ENCODE results near the gene PHEX.
A peak's percentile ranks its signal among the peaks of the same experiment; 100 is the strongest.

PHEX gene

DNA sequence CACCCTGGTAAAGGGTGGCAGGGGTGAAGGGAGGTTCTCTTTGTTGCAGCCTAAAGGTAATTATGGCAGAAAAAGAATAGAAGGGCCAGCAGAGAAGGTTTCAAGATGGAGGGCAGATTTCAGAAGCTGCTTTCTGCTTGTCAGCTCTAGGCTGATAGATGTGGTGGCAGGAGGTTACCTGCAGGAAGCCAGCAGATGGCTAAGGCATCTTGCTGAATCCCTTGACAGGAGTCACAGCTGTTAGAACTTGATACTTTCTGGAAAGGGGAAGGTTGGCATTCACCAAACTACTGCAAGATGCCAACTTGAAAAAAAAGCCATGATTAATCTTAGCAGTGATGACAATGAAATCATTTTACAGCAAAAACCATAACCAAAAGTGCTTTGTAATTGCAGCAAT lies 171.1 kb downstream of the PHEX start:
- Histone ChIP-seq H3K9me2 (replicated peaks; ENCODE audit: insufficient read depth, low read length) (no peaks in the 10 kb centered on the region), H3K9ac (ENCODE audit: low read length) (no peak overlapping the region), H3K4me2 (ENCODE audit: low read depth, low read length) (no peak overlapping the region), H4K20me1 (ENCODE audit: insufficient read depth, low read length) (no peaks in the 10 kb centered on the region), H3K4me3 (ENCODE audit: low read length) (no peak overlapping the region), H3K9me3 (replicated peaks; ENCODE audit: insufficient read depth, low read length) (no peaks in the 10 kb centered on the region), H3K79me2 (ENCODE audit: low read length) (no peaks in the 10 kb centered on the region), H2AFZ (ENCODE audit: low read length) (no peak overlapping the region), H3K4me1 (ENCODE audit: low read length) (no peaks in the 10 kb centered on the region), H3F3A (ENCODE audit: insufficient read depth, low read length) (no peaks in the 10 kb centered on the region), H3K27me3 (replicated peaks; ENCODE audit: insufficient read depth, low read length) (no peaks in the 10 kb centered on the region), H3K27ac (ENCODE audit: low read length) (no peak overlapping the region), H3K36me3 (replicated peaks; ENCODE audit: insufficient read depth, low read length) (no peaks in the 10 kb centered on the region)
- no peak for TF ChIP-seq EZH2phosphoT487 (IDR thresholded peaks at IDR 0.05; ENCODE audit: low read length)
- DNase-seq, result no peak

DNA sequence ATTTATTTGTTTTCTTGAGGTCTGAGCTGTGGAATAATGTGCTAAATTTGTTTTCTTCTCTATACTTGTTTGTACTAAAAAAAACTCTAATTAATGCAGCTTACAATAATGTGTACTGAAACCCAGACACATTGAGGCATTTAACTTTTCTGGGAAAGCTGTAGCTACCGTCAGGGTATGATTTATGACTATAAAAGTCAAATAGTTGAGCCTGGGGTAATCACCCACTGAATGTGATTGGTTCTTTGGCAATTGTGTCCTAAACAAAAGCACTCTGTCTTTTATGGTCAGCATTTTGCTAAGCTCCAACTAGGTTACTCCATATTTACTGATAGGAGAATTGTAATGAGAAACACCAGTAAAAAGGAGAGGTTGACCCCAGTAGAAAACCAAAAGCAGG lies 174.7 kb downstream of the PHEX start:
- Histone ChIP-seq H3K36me3 (replicated peaks; ENCODE audit: insufficient read depth, low read length) (no peaks in the 10 kb centered on the region), H3K4me1 (ENCODE audit: low read length) (no peaks in the 10 kb centered on the region), H3K27me3 (replicated peaks; ENCODE audit: insufficient read depth, low read length) (no peaks in the 10 kb centered on the region), H3K9me3 (replicated peaks; ENCODE audit: insufficient read depth, low read length) (no peaks in the 10 kb centered on the region), H3K79me2 (ENCODE audit: low read length) (no peaks in the 10 kb centered on the region), H2AFZ (ENCODE audit: low read length) (no peak overlapping the region), H4K20me1 (ENCODE audit: insufficient read depth, low read length) (no peaks in the 10 kb centered on the region), H3K27ac (ENCODE audit: low read length) (no peak overlapping the region), H3K9me2 (replicated peaks; ENCODE audit: insufficient read depth, low read length) (no peaks in the 10 kb centered on the region), H3K9ac (ENCODE audit: low read length) (no peak overlapping the region), H3K4me2 (ENCODE audit: low read depth, low read length) (no peak overlapping the region), H3K4me3 (ENCODE audit: low read length) (no peak overlapping the region), H3F3A (ENCODE audit: insufficient read depth, low read length) (no peaks in the 10 kb centered on the region)
- DNase-seq, result no peak
- TF ChIP-seq EZH2 (optimal IDR thresholded peaks at IDR 0.05; ENCODE audit: low read depth, low read length), result no peak
- TF ChIP-seq EZH2phosphoT487 (IDR thresholded peaks at IDR 0.05; ENCODE audit: low read length), result no peak
- TF ChIP-seq, protein P1, sequence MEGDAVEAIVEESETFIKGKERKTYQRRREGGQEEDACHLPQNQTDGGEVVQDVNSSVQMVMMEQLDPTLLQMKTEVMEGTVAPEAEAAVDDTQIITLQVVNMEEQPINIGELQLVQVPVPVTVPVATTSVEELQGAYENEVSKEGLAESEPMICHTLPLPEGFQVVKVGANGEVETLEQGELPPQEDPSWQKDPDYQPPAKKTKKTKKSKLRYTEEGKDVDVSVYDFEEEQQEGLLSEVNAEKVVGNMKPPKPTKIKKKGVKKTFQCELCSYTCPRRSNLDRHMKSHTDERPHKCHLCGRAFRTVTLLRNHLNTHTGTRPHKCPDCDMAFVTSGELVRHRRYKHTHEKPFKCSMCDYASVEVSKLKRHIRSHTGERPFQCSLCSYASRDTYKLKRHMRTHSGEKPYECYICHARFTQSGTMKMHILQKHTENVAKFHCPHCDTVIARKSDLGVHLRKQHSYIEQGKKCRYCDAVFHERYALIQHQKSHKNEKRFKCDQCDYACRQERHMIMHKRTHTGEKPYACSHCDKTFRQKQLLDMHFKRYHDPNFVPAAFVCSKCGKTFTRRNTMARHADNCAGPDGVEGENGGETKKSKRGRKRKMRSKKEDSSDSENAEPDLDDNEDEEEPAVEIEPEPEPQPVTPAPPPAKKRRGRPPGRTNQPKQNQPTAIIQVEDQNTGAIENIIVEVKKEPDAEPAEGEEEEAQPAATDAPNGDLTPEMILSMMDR (IDR thresholded peaks at IDR 0.05; ENCODE audit: low read length), result no peak

DNA sequence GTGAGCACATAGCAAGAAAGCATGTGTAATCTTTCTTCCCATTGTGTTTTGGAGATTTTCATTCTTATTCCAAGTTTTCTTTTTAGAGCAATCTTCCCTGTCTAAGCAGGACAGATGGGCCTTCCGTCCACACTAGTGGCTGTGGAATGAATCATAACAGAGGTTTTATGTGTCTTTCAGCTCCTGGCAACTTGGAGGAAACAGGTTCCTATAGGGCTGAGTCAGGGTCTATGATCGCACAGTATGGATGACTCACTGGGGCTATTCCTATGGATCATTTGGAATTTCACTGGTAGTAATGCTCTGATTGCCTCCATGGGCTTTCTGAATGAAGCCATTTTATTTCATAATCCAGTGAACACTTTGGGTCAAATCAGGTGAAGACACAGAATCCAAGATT lies 188.8 kb downstream of the PHEX start:
- no peak overlapping the region for H3K4me2 ChIP-seq (ENCODE audit: low read depth, low read length)
- no peak overlapping the region for H2AFZ ChIP-seq (ENCODE audit: low read length)
- H3K4me1 ChIP-seq (ENCODE audit: low read length), result no peaks in the 10 kb centered on the region
- H3K9me3 ChIP-seq (replicated peaks; ENCODE audit: insufficient read depth, low read length), result no peaks in the 10 kb centered on the region
- H4K20me1 ChIP-seq (ENCODE audit: insufficient read depth, low read length), result no peaks in the 10 kb centered on the region
- H3K4me3 ChIP-seq (ENCODE audit: low read length), result no peak overlapping the region
- H3K9ac ChIP-seq (ENCODE audit: low read length), result no peak overlapping the region
- no peak for DNase-seq
- H3K27ac ChIP-seq (ENCODE audit: low read length), result no peak overlapping the region
- no peaks in the 10 kb centered on the region for H3F3A ChIP-seq (ENCODE audit: insufficient read depth, low read length)
- no peaks in the 10 kb centered on the region for H3K79me2 ChIP-seq (ENCODE audit: low read length)
- H3K36me3 ChIP-seq (replicated peaks; ENCODE audit: insufficient read depth, low read length), result no peaks in the 10 kb centered on the region
- no peaks in the 10 kb centered on the region for H3K9me2 ChIP-seq (replicated peaks; ENCODE audit: insufficient read depth, low read length)
- TF ChIP-seq EZH2 (optimal IDR thresholded peaks at IDR 0.05; ENCODE audit: low read depth, low read length) (no peak), EZH2phosphoT487 (IDR thresholded peaks at IDR 0.05; ENCODE audit: low read length) (no peak)
- TF ChIP-seq, protein P1 (IDR thresholded peaks at IDR 0.05; ENCODE audit: low read length), result no peak
- H3K27me3 ChIP-seq (replicated peaks; ENCODE audit: insufficient read depth, low read length), result no peaks in the 10 kb centered on the region

DNA sequence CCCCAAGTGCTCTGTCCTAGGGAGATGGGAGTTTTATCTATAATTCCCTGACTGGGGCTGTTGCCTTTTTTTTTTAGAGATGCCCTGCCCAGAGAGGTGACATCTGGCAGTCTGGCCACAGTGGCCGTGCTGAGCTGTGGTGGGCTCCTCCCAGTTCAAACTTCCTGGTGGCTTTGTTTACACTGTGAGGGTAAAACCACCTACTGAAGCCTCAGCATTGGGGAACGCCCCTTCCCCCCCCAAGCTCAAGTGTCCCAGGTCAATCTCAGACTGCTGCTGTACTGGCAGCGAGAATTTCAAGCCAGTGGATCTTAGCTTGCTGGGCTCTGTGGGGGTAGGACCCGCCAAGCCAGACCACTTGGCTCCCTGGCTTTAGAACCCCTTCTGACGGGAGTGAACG lies 202.3 kb downstream of the PHEX start:
- Histone ChIP-seq H3K4me3 (ENCODE audit: low read length) (no peak overlapping the region), H4K20me1 (ENCODE audit: insufficient read depth, low read length) (no peaks in the 10 kb centered on the region), H3K9ac (ENCODE audit: low read length) (no peak overlapping the region), H2AFZ (ENCODE audit: low read length) (no peak overlapping the region), H3K9me2 (replicated peaks; ENCODE audit: insufficient read depth, low read length) (no peaks in the 10 kb centered on the region), H3K9me3 (replicated peaks; ENCODE audit: insufficient read depth, low read length) (no peaks in the 10 kb centered on the region), H3K79me2 (ENCODE audit: low read length) (no peaks in the 10 kb centered on the region), H3K36me3 (replicated peaks; ENCODE audit: insufficient read depth, low read length) (no peaks in the 10 kb centered on the region), H3K4me1 (ENCODE audit: low read length) (no peaks in the 10 kb centered on the region), H3K4me2 (ENCODE audit: low read depth, low read length) (no peak overlapping the region), H3F3A (ENCODE audit: insufficient read depth, low read length) (no peaks in the 10 kb centered on the region), H3K27me3 (replicated peaks; ENCODE audit: insufficient read depth, low read length) (no peaks in the 10 kb centered on the region), H3K27ac (ENCODE audit: low read length) (no peak overlapping the region)
- TF ChIP-seq, protein P1 (IDR thresholded peaks at IDR 0.05; ENCODE audit: low read length), result no peak
- TF ChIP-seq EZH2 (optimal IDR thresholded peaks at IDR 0.05; ENCODE audit: low read depth, low read length) (no peak), EZH2phosphoT487 (IDR thresholded peaks at IDR 0.05; ENCODE audit: low read length) (no peak)
- DNase-seq, result peak; percentile 10

Measured in MM.1S (cell line).